HepG2 (cell line): ENCODE data around the gene HECTD4. TPM values are rescaled to one million over a fixed set of nuclear protein-coding genes. Genes with fewer than 3 reads are reported as not detected.
A peak's percentile ranks its signal among the peaks of the same experiment; 100 is the strongest.

Source experiments
- ATF2 ChIP-seq: sonication (generic); formaldehyde crosslinking; IDR thresholded peaks from 2 replicates; pipeline ENCODE4 v1.4.0; 2020; ENCODE audit warnings: missing genetic modification reagents
- ATF4 ChIP-seq, 2 experiments: fragments of 450-650 bp in 1 of 2; sonication (generic) in 1 of 2; formaldehyde crosslinking; IDR thresholded peaks; 2 replicates each; pipeline versions ENCODE4 v1.5.0 to v1.8.0; 2020 to 2022; ENCODE audit warnings: mild to moderate bottlenecking in 1 of 2, missing genetic modification reagents in 1 of 2
- CEBPB ChIP-seq: IDR thresholded peaks from 2 replicates; pipeline ENCODE4 v1.6.1; 2011; ENCODE audit warnings: low read depth, low read length, improper control_type of control experiment, borderline replicate concordance
- CREM ChIP-seq, 2 experiments: sonication (generic) in 1 of 2; formaldehyde crosslinking in 1 of 2; IDR thresholded peaks; 2 replicates each; pipeline versions ENCODE4 v1.4.0 to v1.6.1; 2016 to 2020; ENCODE audit warnings: antibody characterized with exemption in 1 of 2, mild to moderate bottlenecking in 1 of 2, missing genetic modification reagents in 1 of 2
- EP300 ChIP-seq, 3 experiments: sonication (generic) in 1 of 3; formaldehyde crosslinking in 1 of 3; IDR thresholded peaks; 2 replicates each; pipeline versions ENCODE4 v1.5.1 to v1.6.1; 2011 to 2020; ENCODE audit warnings: low read depth in 2 of 3, low read length in 2 of 3, borderline replicate concordance in 1 of 3, improper control_type of control experiment in 1 of 3, mild to moderate bottlenecking in 1 of 3, missing genetic modification reagents in 1 of 3, moderate library complexity in 1 of 3
- FIP1L1 ChIP-seq: fragments of 200-400 bp; formaldehyde crosslinking; IDR thresholded peaks from 2 replicates; pipeline ENCODE4 v1.6.1; 2018; ENCODE audit warnings: low read depth, mild to moderate bottlenecking, low read length, moderate library complexity, borderline replicate concordance; ENCODE audit not compliant: insufficient read depth
- HBP1 ChIP-seq: IDR thresholded peaks from 2 replicates; pipeline ENCODE4 v1.6.1; 2016; ENCODE audit warnings: low read depth, control low read depth
- ISL2 ChIP-seq: sonication (generic); formaldehyde crosslinking; IDR thresholded peaks from 2 replicates; pipeline ENCODE4 v1.5.0; 2020; ENCODE audit warnings: missing genetic modification reagents
- KAT2B ChIP-seq: fragments of 150-350 bp; IDR thresholded peaks from 2 replicates; pipeline ENCODE4 v1.6.1; 2014; ENCODE audit warnings: low read depth, low read length, borderline replicate concordance
- KAT8 ChIP-seq: IDR thresholded peaks from 2 replicates; pipeline ENCODE4 v1.6.1; 2016; ENCODE audit warnings: missing genetic modification reagents, missing compliant biosample characterization
- NCOR1 ChIP-seq: fragments of 200-600 bp; sonication (generic); IDR thresholded peaks from 2 replicates; pipeline ENCODE4 v1.7.0; 2017; ENCODE audit warnings: antibody characterized with exemption, low read length, borderline replicate concordance
- SIX4 ChIP-seq: sonication (generic); formaldehyde crosslinking; IDR thresholded peaks from 2 replicates; pipeline ENCODE4 v1.4.0; 2020; ENCODE audit warnings: missing genetic modification reagents
- ZBTB34 ChIP-seq: sonication (generic); formaldehyde crosslinking; IDR thresholded peaks from 2 replicates; pipeline ENCODE4 v1.8.0; 2022; ENCODE audit warnings: mild to moderate bottlenecking, missing genetic modification reagents
- ZNF382 ChIP-seq: sonication (generic); formaldehyde crosslinking; IDR thresholded peaks from 2 replicates; pipeline ENCODE4 v1.5.0; 2020; ENCODE audit warnings: missing genetic modification reagents, mild to moderate bottlenecking, borderline replicate concordance
- ZNF564 ChIP-seq: sonication (generic); formaldehyde crosslinking; IDR thresholded peaks from 2 replicates; pipeline ENCODE4 v1.8.1; 2023; ENCODE audit warnings: mild to moderate bottlenecking, missing genetic modification reagents
- ZNF891 ChIP-seq: sonication (generic); formaldehyde crosslinking; IDR thresholded peaks from 2 replicates; pipeline ENCODE4 v1.5.0; 2020; ENCODE audit warnings: mild to moderate bottlenecking, missing genetic modification reagents
- ZSCAN31 ChIP-seq: sonication (generic); formaldehyde crosslinking; IDR thresholded peaks from 2 replicates; pipeline ENCODE4 v1.5.0; 2020; ENCODE audit warnings: low read depth, mild to moderate bottlenecking, missing genetic modification reagents
- polyA plus RNA-seq, 8 experiments: library from polyadenylated mRNA; depleted of rRNA in 3 of 8; stranded (reverse) in 7 of 8; unstranded in 1 of 8; fragments of >200 nt; fragmentation: Illumina TruSeq in 4 of 8; extraction: Trizol in 4 of 8; gene quantifications; 2 replicates each; pipeline versions ENCODE4 v1.2.1 to v1.2.3, GENCODE V29; 2011 to 2016; ENCODE audit warnings: low read depth in 4 of 8, missing spikeins in 1 of 8, mixed read lengths in 1 of 8; ENCODE audit not compliant: insufficient read depth in 1 of 8
- total RNA-seq, 5 experiments: library from RNA; depleted of rRNA; stranded (reverse); fragments of >200 nt; fragmentation: Illumina TruSeq; extraction: Trizol; gene quantifications; 2 replicates each; pipeline ENCODE4 v1.2.3, GENCODE V29; 2016; ENCODE audit warnings: low read depth in 1 of 5
- TF ChIP-seq, protein P1 (sequence below): sonication (generic); formaldehyde crosslinking; IDR thresholded peaks from 2 replicates; pipeline ENCODE4 v1.5.0; 2020; ENCODE audit warnings: missing genetic modification reagents
- TF ChIP-seq, protein P2 (sequence below): sonication (generic); formaldehyde crosslinking; IDR thresholded peaks from 2 replicates; pipeline ENCODE4 v1.4.0; 2020; ENCODE audit warnings: mild to moderate bottlenecking, missing genetic modification reagents

Gene HECTD4
- total and polyA plus RNA-seq, 2 of the 13 experiments (the other 11 are each of a cell fraction or from before 2014, with no cell fraction given), result 9.0 to 11.4 TPM

DNA sequence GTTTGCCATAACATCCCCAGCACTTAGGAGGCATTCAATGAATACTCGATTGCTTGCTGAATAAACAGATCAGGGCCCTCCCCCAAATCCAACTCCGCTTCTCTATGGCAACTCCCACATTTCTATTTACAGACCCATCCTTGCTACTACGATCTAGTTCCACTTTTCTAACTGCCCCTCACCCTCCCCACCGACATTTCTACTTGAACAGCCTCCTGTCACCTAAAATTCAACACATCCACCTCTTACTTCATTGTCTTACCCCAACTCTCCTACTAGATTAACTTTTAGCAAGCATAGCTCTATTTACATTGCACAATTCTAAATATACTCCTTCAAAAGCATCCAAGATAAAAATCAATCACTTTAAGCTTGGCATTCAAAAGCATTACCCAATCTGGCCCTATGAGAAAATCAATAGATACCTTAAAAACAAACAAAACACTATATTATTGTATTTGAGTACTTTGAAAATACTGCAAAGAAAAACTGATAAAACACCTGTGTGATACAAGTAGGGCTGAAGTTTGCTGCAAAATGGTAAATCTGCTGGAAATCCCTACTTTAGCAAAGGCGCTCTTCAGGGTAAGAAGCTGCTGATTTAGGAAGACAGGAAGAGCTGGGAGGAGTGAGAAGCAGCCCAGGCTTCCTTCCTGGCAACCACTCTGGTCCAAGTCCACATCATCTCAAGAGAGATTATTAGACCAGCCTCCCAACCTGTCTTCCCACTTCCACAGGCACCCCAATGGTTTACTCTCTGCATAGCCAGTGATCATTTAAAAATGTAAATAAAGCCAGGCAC is 96.4 kb downstream of the HECTD4 start (continued):
- TF ChIP-seq ZBTB34 (CRISPR knock-in tag) (0 out of 2 replicates have a peak, but pooled peaks have one; percentile 53), ATF2 (CRISPR knock-in tag) (0 out of 2 replicates have a peak, but pooled peaks have one; percentile 32), ISL2 (CRISPR knock-in tag) (peak; percentile 96), CREM (IDR thresholded peaks at IDR 0.05) (peak; percentile 84), CREM (CRISPR knock-in tag; IDR thresholded peaks at IDR 0.05) (no peak), FIP1L1 (no peak), ZNF891 (CRISPR knock-in tag) (no peak), KAT8 (CRISPR knock-in tag) (peak; percentile 42; the same call in 1 of the 2 replicates), HBP1 (no peak), CEBPB (peak; percentile 92), ZSCAN31 (CRISPR knock-in tag) (no peak), ZNF382 (CRISPR knock-in tag) (no peak), EP300 (IDR thresholded peaks at IDR 0.05; ENCODE audit: low read depth in 2 of 2, low read length in 2 of 2) (peak in 1 of 2 experiments; percentile 86; a peak in 2 of 4 replicates), EP300 (CRISPR knock-in tag; IDR thresholded peaks at IDR 0.05; ENCODE audit: borderline replicate concordance) (no peak), NCOR1 (peak; percentile 94), SIX4 (CRISPR knock-in tag) (0 out of 2 replicates have a peak, but pooled peaks have one; percentile 30), KAT2B (peak; percentile 95), ATF4 (CRISPR knock-in tag; IDR thresholded peaks at IDR 0.05) (0 out of 4 replicates have a peak, but pooled peaks have one; percentile 3 to 60), ZNF564 (CRISPR knock-in tag) (0 out of 2 replicates have a peak, but pooled peaks have one; percentile 33)
- TF ChIP-seq, protein P1, sequence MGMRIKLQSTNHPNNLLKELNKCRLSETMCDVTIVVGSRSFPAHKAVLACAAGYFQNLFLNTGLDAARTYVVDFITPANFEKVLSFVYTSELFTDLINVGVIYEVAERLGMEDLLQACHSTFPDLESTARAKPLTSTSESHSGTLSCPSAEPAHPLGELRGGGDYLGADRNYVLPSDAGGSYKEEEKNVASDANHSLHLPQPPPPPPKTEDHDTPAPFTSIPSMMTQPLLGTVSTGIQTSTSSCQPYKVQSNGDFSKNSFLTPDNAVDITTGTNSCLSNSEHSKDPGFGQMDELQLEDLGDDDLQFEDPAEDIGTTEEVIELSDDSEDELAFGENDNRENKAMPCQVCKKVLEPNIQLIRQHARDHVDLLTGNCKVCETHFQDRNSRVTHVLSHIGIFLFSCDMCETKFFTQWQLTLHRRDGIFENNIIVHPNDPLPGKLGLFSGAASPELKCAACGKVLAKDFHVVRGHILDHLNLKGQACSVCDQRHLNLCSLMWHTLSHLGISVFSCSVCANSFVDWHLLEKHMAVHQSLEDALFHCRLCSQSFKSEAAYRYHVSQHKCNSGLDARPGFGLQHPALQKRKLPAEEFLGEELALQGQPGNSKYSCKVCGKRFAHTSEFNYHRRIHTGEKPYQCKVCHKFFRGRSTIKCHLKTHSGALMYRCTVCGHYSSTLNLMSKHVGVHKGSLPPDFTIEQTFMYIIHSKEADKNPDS (CRISPR knock-in tag), result peak; percentile 100
- TF ChIP-seq, protein P2, sequence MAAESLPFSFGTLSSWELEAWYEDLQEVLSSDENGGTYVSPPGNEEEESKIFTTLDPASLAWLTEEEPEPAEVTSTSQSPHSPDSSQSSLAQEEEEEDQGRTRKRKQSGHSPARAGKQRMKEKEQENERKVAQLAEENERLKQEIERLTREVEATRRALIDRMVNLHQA (CRISPR knock-in tag), result peak; percentile 34; the same call in 1 of the 2 replicates
